IMR-90 (cell line): Measurements from ENCODE around the gene PEX26.

Experiments
- BHLHE40 ChIP-seq: fragments of 150-350 bp; IDR thresholded peaks from 2 replicates; pipeline ENCODE4 v1.6.1; 2016; ENCODE audit warnings: mild to moderate bottlenecking, low read depth, low read length
- FOS ChIP-seq: fragments of 150-350 bp; IDR thresholded peaks from 2 replicates; pipeline ENCODE4 v1.6.1; 2016; ENCODE audit warnings: low read depth, low read length
- MAFK ChIP-seq: IDR thresholded peaks from 2 replicates; pipeline ENCODE4 v1.6.1; 2012; ENCODE audit warnings: low read depth, low read length, improper control_type of control experiment
- MAZ ChIP-seq: IDR thresholded peaks from 2 replicates; pipeline ENCODE4 v1.6.1; 2012; ENCODE audit warnings: low read depth, mild to moderate bottlenecking, low read length, improper control_type of control experiment, moderate library complexity, borderline replicate concordance
- MXI1 ChIP-seq: IDR thresholded peaks from 2 replicates; pipeline ENCODE4 v1.6.1; 2012; ENCODE audit warnings: low read depth, mild to moderate bottlenecking, low read length, moderate library complexity, borderline replicate concordance
- NFE2L2 ChIP-seq: fragments of 150-350 bp; IDR thresholded peaks from 2 replicates; pipeline ENCODE4 v1.6.1; 2016; ENCODE audit warnings: low read depth, mild to moderate bottlenecking, low read length
- POLR2A ChIP-seq: IDR thresholded peaks from 2 replicates; pipeline ENCODE4 v1.6.1; 2012; ENCODE audit warnings: mild to moderate bottlenecking, low read depth, low read length
- RAD21 ChIP-seq: IDR thresholded peaks from 2 replicates; pipeline ENCODE4 v1.6.1; 2012; ENCODE audit warnings: low read length, improper control_type of control experiment
- RCOR1 ChIP-seq: IDR thresholded peaks from 2 replicates; pipeline ENCODE4 v1.6.1; 2012; ENCODE audit warnings: mild to moderate bottlenecking, low read length, improper control_type of control experiment; ENCODE audit not compliant: insufficient replicate concordance
- RFX5 ChIP-seq: IDR thresholded peaks from 2 replicates; pipeline ENCODE4 v1.8.0; 2012; ENCODE audit warnings: low read depth, mild to moderate bottlenecking, low read length, moderate library complexity
- SMC3 ChIP-seq: fragments of 150-350 bp; IDR thresholded peaks from 2 replicates; pipeline ENCODE4 v1.6.1; 2016; ENCODE audit warnings: low read depth, mild to moderate bottlenecking, antibody characterized with exemption, low read length, moderate library complexity
- USF2 ChIP-seq: fragments of 150-350 bp; IDR thresholded peaks from 2 replicates; pipeline ENCODE4 v1.6.1; 2017; ENCODE audit warnings: mild to moderate bottlenecking, antibody characterized with exemption, low read length, low read depth
- TF ChIP-seq, protein P1 (sequence below): conservative IDR thresholded peaks from 2 replicates; pipeline ENCODE4 v1.5.1; 2012; ENCODE audit warnings: mild to moderate bottlenecking, low read depth, low read length, improper control_type of control experiment
- TF ChIP-seq, protein P2 (sequence below): fragments of 150-350 bp; IDR thresholded peaks from 2 replicates; pipeline ENCODE4 v1.6.1; 2016; ENCODE audit warnings: low read depth, mild to moderate bottlenecking, low read length, moderate library complexity, borderline replicate concordance

DNA sequence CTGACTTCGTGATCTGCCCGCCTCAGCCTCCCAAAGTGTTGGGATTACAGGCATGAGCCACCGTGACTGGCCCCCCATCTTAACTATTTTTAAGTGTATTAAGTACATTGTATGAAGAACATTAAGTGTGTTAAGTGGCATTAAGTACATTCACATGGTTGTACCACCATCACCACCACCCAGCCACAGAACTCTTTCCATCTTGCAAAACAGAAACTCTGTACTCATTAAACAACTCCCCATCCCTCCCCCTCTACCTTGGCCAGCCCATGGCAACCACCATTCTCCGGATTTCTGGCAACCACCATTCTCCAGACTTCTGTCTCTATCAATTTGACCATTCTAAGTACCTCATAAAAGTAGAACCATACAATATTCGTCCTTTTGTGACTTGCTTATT lies 17.8 kb upstream of the PEX26 start:
- TF ChIP-seq FOS (no peak), POLR2A (no peak), MXI1 (no peak), RFX5 (no peak), RAD21 (no peak), BHLHE40 (no peak), SMC3 (no peak), MAFK (no peak), USF2 (no peak), RCOR1 (no peak), NFE2L2 (no peak), MAZ (no peak)
- TF ChIP-seq, protein P1, sequence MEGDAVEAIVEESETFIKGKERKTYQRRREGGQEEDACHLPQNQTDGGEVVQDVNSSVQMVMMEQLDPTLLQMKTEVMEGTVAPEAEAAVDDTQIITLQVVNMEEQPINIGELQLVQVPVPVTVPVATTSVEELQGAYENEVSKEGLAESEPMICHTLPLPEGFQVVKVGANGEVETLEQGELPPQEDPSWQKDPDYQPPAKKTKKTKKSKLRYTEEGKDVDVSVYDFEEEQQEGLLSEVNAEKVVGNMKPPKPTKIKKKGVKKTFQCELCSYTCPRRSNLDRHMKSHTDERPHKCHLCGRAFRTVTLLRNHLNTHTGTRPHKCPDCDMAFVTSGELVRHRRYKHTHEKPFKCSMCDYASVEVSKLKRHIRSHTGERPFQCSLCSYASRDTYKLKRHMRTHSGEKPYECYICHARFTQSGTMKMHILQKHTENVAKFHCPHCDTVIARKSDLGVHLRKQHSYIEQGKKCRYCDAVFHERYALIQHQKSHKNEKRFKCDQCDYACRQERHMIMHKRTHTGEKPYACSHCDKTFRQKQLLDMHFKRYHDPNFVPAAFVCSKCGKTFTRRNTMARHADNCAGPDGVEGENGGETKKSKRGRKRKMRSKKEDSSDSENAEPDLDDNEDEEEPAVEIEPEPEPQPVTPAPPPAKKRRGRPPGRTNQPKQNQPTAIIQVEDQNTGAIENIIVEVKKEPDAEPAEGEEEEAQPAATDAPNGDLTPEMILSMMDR = no peak
- TF ChIP-seq, protein P2, sequence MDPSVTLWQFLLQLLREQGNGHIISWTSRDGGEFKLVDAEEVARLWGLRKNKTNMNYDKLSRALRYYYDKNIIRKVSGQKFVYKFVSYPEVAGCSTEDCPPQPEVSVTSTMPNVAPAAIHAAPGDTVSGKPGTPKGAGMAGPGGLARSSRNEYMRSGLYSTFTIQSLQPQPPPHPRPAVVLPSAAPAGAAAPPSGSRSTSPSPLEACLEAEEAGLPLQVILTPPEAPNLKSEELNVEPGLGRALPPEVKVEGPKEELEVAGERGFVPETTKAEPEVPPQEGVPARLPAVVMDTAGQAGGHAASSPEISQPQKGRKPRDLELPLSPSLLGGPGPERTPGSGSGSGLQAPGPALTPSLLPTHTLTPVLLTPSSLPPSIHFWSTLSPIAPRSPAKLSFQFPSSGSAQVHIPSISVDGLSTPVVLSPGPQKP = no peak
